Measurements from ENCODE around the gene IGFBP6. TPM values are rescaled to one million over a fixed set of nuclear protein-coding genes. Genes with fewer than 3 reads are reported as not detected.

Gene IGFBP6
- total and polyA plus RNA-seq, 9 of the 15 experiments (the other 6 are each of a cell fraction or from before 2014, with no cell fraction given): 0.15 to 1.4 (median 0.54) TPM

- TF ChIP-seq TOE1 (IDR thresholded peaks at IDR 0.05; ENCODE audit: borderline replicate concordance) (no peak), TOE1 (CRISPR knock-in tag; IDR thresholded peaks at IDR 0.05; ENCODE audit: borderline replicate concordance, low read depth) (no peak), PTRF (tag; IDR thresholded peaks at IDR 0.05) (no peak), NCOA2 (IDR thresholded peaks at IDR 0.05; ENCODE audit: partially characterized antibody in 2 of 2) (no peak), ZNF780A (CRISPR knock-in tag; IDR thresholded peaks at IDR 0.05) (no peak), ELF2 (CRISPR knock-in tag; IDR thresholded peaks at IDR 0.05) (no peak), SRSF9 (IDR thresholded peaks at IDR 0.05; ENCODE audit: borderline replicate concordance, low read depth, low read length) (no peak), HES1 (IDR thresholded peaks at IDR 0.05; ENCODE audit: low read depth) (no peak), ZNF586 (CRISPR knock-in tag; conservative IDR thresholded peaks at IDR 0.05) (no peak), ZNF507 (tag; conservative IDR thresholded peaks at IDR 0.05) (no peak), RBM14 (IDR thresholded peaks at IDR 0.05; ENCODE audit: borderline replicate concordance, insufficient read depth, low read depth, low read length) (no peak), NFIC (IDR thresholded peaks at IDR 0.05) (peak; percentile 75), CBFB (CRISPR knock-in tag; IDR thresholded peaks at IDR 0.05) (no peak), ZNF76 (CRISPR knock-in tag; IDR thresholded peaks at IDR 0.05; ENCODE audit: borderline replicate concordance) (no peak), HDAC8 (tag; IDR thresholded peaks at IDR 0.05) (no peak), DMBX1 (CRISPR knock-in tag; IDR thresholded peaks at IDR 0.05; ENCODE audit: borderline replicate concordance) (no peak), GATAD2A (IDR thresholded peaks at IDR 0.05) (peak; percentile 51; the same call in 1 of the 2 replicates), HDAC1 (IDR thresholded peaks at IDR 0.05) (no peak), BRD4 (IDR thresholded peaks at IDR 0.05) (no peak), THAP7 (CRISPR knock-in tag; IDR thresholded peaks at IDR 0.05) (no peak)
- TF ChIP-seq, protein P1, sequence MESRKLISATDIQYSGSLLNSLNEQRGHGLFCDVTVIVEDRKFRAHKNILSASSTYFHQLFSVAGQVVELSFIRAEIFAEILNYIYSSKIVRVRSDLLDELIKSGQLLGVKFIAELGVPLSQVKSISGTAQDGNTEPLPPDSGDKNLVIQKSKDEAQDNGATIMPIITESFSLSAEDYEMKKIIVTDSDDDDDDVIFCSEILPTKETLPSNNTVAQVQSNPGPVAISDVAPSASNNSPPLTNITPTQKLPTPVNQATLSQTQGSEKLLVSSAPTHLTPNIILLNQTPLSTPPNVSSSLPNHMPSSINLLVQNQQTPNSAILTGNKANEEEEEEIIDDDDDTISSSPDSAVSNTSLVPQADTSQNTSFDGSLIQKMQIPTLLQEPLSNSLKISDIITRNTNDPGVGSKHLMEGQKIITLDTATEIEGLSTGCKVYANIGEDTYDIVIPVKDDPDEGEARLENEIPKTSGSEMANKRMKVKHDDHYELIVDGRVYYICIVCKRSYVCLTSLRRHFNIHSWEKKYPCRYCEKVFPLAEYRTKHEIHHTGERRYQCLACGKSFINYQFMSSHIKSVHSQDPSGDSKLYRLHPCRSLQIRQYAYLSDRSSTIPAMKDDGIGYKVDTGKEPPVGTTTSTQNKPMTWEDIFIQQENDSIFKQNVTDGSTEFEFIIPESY (CRISPR knock-in tag; IDR thresholded peaks at IDR 0.05): no peak
- TF ChIP-seq, protein P2, sequence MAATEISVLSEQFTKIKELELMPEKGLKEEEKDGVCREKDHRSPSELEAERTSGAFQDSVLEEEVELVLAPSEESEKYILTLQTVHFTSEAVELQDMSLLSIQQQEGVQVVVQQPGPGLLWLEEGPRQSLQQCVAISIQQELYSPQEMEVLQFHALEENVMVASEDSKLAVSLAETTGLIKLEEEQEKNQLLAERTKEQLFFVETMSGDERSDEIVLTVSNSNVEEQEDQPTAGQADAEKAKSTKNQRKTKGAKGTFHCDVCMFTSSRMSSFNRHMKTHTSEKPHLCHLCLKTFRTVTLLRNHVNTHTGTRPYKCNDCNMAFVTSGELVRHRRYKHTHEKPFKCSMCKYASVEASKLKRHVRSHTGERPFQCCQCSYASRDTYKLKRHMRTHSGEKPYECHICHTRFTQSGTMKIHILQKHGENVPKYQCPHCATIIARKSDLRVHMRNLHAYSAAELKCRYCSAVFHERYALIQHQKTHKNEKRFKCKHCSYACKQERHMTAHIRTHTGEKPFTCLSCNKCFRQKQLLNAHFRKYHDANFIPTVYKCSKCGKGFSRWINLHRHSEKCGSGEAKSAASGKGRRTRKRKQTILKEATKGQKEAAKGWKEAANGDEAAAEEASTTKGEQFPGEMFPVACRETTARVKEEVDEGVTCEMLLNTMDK (IDR thresholded peaks at IDR 0.05; ENCODE audit: borderline replicate concordance, insufficient read depth, low read depth, low read length, poor library complexity, severe bottlenecking): peak; percentile 76
- TF ChIP-seq, protein P3, sequence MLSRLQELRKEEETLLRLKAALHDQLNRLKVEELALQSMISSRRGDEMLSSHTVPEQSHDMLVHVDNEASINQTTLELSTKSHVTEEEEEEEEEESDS (CRISPR knock-in tag; IDR thresholded peaks at IDR 0.05): no peak
Observed at GRCh38 chr12:53071591-53072551, 25.6 kb upstream of the IGFBP6 start (continued).
